ENCODE results near the gene HERPUD1.
"Not testable (repeated sequence)": the region's sequence is repeated elsewhere in the genome, so short reads cannot be mapped to it uniquely, and the experiment has no call there.

The HERPUD1 gene

DNA sequence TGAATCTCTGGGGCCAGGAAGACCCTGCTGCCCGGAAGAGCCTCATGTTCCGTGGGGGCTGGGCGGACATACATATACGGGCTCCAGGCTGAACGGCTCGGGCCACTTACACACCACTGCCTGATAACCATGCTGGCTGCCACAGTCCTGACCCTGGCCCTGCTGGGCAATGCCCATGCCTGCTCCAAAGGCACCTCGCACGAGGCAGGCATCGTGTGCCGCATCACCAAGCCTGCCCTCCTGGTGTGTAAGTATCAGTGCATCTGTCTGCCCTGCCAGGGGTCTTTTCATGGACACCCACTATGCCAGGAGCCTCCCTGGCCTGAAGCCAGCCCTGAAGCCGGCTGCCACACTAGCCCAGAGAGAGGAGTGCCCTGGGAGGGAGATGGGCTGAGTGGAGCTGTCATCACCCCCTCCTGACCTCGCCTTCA lies 29.9 kb downstream of the HERPUD1 start, which contains the start of gene CETP:
Gene CETP, plus strand, starts transcription at position 100 of the 431 bp plus-strand sequence. Its CDS starts 30 bp downstream, at position 130.
- no peak for DNase-seq

DNA sequence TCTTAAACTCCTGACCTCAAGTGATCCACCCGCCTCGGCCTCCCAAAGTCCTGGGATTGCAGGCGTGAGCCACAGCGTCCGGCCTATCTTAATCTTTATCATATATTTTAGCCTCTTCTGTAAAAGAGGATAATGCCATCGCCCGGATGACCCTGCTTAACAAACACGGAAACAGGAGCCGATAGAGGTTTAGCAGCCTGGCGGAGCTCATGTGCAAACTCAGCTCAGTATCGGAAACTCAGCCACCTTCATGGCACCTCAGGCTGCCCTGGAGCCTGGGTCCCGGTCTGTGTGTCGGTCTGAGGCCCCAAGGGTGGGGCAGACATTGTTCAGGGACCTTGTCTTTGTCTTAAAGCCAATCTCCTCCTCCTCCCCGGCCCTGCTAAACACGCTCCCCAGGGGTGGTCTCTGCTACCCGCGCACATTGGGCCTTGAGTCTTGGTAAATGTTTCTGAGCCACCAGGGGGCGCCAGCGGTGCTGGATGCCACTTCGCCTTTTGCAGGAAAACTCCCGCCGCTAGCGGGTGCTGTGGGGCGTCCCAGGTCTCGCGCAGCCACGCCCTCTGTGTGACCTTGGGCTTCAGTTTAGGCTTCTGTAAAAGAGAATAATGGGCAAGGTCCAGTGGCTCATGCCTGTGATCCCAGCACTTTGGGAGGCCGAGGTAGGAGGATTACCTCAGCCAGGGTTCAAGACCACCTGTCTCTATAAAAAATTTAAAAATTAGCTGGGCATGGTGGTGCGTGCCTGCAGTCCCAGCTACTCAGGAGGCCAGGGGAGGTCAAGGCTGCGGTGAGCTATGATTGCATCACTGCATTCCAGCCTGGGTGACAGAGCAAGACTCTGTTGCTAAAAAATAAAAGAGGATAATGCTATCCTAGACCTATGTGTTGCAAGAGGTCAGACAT lies 32.6 kb downstream of the HERPUD1 start:
- peak; percentile 57 for DNase-seq

DNA sequence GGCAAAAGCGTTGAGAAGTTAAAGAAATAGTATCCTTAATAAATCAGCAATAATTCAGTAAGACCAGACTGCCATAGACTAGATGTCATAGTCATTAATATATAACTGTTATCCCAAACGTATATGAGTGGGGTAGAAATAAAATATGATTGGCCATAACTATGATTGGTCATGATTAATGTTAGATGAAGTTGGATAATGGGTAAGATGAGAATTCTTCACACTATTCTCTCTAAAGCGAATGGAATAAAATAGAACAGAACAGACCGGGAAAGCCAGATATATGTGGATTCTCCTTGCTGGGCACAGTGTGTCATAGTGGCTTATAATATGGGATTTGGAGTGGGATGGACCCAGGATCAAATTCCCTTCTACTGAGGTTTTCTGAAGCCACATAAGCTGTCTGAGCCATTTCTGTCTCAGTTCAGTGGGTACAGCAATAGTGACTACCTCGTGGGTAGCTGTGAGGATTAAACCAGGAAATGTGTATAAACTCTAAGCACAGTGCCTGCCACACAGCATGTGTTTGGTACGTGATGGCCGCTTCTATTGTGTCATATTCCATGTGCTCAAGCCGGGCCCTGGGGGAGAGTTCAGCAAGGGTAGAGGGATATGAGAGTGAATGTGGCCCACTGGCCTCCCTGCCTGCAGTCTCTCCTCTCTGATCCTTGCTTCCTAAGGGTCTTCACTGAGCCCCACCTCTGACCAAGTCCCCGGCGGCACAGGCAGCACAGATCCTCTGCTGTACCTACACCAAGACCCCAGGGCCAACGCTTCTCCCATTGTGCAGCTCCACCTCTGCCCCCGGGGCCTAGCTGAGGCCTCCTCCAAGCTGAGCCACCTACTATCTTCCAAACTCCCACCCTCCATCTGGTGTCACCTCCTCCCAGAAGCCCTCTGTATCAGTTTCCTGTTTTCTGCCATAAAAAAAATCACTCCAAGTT lies 33.5 kb downstream of the HERPUD1 start:
- no peak for DNase-seq

DNA sequence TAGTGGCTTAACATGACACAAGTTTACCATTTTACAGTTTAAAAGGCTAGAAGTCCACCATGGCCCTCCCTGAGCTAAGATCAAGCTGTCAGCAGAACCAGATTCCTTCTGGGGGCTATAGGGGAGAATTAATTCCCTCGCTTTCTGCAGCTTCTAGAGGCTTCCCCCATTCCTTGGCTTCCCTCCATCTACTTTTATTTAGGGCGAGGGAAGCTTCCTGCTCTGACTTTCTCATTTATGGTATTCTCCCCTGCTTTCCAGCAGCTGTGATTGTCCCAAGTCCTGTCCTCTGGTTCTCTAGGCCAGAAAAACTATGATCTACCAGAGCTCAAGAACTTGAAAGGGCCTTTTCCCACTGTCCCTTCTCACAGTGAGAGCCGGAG lies 34.1 kb downstream of the HERPUD1 start:
- DNase-seq: no peak

DNA sequence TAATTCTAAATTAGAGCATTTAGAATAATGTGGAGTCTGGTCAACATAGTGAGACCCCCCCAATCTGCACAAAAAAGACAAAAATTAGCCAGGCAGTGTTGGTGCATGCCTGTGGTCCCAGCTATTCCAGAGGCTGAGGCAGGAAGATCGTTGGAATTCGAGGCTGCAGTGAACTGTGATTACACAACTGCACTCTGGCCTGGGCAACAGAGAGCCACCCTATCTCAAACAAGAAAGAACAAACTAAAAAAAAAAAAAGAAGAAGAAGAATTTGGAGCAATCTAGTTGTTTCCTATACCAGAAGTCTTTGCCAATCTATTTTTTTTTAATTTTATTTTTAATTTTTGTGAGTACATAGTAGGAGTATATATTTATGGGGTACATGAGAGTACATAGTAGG lies 35.8 kb downstream of the HERPUD1 start:
- no peak for DNase-seq

DNA sequence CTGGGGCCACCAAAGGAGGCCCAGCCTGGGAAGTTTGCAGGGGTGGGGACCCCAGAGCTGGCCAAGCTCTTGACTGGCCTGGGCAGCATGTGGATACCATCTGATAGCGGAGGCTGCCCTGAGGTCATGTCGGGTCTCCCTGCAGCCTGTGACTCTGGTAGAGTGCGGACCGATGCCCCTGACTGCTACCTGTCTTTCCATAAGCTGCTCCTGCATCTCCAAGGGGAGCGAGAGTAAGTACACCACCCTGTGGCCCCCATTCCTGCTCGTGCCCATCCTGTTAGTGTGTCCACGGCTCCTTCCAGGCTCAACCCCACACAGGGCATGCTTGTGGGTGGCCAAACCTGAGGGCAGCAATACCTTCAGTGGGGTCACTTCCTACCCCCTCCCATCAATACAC lies 37.8 kb downstream of the HERPUD1 start:
- no peak for DNase-seq

DNA sequence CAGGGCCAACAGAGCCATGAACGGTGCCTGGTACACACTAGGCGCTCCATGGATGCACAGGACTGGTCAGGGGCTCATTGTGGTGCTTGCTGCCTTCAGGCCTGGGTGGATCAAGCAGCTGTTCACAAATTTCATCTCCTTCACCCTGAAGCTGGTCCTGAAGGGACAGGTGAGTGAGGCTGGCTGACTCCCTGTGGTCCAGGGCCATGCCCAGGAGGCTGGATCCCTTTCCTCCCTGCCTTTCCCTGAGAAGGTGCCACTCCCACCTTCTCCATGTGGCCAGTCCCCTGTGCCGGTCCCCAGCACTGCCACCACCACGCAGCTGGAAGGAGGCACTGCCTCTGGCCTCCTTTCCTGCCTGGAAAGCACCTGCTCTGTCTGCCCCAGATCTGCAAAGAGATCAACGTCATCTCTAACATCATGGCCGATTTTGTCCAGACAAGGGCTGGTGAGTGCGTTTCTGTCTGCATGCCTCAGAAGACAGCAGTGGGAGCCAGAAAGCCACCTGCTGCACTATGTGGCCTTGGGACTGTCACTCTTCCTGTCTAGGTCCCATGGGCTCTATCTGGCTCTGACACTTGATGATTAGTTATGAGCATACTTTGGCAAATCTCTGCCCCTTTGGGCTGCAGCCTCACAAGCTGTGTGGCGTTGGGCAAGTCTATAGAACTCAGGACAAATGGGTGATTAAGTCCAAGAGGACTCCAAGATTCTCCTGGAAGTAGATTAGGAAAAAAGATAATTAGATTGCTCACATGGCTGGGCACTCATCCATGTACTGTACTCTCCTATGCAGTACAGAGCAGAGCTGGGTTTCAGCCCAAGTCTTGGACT lies 39.2 kb downstream of the HERPUD1 start:
- DNase-seq: no peak

DNA sequence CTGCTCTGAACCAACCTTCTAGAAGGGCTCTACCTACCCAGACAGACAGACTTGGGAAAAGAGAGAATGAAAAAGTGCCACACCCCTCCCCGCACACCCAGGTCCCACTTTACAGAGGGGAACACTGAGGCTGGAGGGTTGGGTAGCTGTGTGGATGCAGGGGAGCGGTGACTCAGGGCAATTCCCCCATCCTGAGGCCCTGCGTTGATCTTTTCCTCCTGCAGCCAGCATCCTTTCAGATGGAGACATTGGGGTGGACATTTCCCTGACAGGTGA lies 39.8 kb downstream of the HERPUD1 start:
- DNase-seq: no peak

DNA sequence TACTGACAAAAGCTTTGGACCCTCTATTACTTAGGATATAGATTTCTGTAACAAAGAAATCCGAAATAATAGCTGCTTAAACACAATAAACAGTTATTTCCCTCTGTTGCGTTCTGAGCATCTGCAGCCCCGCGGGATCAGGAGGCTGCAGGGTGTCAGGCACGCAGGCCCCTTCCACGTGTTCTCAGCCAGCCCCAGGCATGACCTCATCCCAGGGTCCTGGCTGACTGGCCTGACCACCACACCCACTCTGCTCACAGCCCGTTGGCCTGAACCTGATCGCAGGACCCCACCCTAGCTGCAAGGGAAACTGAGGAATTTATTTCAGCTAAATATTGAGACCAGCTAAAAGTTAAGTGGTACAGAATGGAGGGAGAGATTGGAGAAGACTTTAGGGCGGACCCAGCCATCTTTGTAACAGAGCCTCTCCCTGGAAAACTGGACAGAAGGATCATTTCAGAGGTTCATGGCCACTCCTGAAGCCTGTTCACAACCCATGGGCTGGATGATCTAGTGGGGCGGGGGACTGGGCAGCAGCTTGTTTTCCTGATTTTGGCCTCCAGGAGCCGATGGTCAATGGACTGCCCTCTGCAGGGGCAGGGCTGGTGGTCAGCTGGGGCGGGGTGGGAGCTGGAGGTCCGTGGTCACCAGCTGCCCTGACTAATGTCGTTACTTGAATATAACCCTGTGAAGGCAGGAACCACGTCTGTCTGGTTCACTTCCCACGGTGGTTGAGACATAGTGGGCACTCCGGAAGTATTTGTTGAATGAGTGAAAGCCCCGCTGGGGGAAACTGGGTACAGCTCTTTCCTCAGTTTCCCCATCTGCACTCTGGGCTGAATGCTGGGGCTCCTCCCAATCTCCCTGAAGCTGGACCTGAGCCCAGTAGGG lies 40.7 kb downstream of the HERPUD1 start:
- no peak for DNase-seq

DNA sequence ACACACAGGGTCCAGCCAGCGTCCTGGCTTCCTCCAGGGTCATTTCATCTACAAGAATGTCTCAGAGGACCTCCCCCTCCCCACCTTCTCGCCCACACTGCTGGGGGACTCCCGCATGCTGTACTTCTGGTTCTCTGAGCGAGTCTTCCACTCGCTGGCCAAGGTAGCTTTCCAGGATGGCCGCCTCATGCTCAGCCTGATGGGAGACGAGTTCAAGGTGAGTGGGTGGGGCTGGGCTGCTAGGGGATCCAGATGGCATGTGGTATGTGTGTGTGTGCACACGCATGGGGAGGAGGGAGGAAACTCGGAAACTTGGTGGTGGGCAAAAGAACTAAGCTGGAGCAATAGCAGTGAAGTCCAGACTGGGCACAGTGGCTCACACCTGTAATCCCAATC lies 41.4 kb downstream of the HERPUD1 start:
- DNase-seq: no peak

DNA sequence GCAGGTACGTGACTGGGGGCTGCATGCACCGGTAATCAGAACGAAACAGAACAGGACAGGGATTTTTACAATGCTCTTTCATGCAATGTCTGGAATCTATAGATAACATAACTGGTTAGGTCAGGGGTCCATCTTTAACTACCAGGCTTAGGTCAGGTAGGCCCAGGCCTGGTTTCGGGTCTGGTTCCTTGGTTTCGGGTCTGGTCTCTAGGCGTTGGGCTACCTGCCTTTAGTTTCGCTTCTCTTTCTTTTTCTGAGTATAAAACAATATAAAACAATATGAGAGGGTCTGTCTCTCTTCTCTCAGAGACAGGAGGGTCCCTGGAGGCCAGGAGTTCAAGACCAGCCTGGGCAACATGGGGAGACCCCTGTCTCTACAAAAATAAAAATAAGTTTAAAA lies 42.0 kb downstream of the HERPUD1 start:
- not testable (repeated sequence) for DNase-seq

DNA sequence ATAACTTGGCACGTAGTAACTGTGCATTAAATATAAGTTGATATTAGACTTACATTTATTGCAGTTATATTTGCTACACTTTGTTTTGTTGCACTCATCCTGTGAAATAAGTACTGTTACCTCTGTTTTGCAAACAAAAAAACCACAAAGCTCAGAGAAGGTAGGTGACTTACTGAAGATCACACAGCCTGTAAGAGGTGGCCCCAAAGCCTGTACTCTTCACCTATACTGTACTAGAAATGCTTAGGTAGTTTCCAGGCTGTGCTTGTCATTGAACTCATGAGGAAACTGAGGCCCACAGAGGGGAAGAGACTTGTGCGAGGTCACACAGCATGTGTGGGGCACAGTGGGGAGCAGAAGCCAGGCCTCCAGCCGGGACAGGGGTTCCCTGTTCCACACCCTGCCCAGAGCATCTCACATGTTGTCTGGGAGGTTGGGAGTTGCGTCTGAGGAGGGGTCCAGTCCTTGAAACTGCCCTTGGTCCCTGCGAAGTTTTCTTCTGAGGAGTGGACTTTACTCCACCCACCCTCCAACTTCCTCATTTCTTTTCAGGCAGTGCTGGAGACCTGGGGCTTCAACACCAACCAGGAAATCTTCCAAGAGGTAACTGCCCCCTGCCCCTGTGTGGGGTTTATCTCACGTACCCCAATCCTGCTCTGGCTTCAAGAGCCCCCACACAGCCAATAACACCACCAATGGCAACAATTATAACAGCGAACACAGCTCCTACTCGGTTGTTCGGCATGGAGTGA lies 42.8 kb downstream of the HERPUD1 start:
- DNase-seq: no peak

DNA sequence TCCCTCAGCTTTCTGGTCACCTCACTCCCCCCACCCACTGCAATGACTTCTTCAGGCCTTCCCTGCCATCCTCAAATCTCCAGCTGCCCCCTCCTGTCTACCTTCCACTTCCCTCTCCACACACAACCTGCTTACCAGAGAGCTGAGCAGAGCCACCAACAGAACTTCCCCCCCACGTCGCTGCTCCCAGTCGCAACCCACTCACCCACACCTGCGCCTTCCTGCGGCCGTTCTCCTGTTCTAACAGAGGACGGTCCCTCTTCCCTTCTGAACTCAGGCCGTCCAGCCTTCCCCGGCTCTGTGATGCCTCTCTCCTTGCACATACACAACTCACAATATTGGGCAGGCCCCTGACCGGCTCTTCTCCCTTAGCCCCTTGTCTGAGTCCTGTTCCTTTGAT lies 43.8 kb downstream of the HERPUD1 start:
- DNase-seq: no peak

DNA sequence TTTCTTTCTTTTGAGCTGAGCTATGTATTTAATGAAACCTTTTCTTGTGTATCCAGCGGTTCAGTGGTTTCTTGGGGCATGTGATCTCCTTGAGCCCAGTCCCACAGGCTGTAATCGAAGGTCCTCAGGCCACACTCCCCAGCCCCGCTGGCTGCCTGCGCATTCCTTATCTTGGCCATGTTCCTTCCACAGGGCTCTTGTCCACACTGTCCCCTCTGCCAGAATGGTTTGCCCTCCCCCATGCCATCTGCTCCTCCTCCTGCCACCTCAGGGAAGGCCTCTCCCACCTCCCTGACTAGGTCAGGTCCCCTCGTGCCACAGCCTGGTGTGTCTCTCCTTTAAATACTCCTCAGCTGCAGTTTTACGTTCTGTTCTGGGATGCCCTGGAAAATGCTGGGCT lies 45.3 kb downstream of the HERPUD1 start:
- DNase-seq: no peak

DNA sequence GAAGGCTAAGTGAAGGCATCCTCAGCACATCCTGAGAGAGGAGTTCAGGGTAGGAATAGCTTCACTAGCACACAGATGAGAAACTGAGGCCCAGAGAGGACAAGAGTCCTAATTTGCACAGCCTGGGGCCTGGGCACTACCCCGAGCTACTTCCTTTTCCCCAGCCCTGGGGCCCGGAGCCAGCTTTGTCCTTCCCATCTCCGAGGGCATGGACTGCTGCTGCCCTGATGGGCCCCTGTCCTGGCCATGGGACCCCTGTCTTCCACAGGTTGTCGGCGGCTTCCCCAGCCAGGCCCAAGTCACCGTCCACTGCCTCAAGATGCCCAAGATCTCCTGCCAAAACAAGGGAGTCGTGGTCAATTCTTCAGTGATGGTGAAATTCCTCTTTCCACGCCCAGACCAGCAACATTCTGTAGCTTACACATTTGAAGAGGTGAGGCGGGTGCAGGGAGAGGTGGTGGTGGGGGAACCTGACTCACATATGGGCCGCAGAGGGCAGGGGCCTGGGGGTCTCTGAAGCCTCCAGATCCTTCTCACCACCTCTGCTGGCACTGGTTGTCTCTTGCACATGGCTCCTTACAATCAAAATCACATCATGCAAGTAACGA lies 46.0 kb downstream of the HERPUD1 start:
- no peak for DNase-seq

DNA sequence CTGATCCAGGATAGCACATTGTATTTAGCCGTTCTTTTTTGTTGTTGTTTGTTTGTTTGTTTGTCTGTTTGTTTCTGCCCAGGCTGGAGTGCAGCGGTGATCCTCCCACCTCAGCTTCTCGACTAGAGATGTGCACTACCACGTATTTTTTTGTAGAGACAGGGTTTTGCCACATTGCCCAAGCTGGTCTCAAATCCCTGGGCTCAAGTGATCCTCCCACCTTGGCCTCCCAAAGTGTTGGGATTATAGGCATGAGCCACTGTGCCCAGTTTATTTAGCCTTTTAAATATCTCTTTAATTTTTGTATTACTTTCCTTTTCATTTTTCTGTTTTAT lies 48.2 kb downstream of the HERPUD1 start:
- no peak for DNase-seq

DNA sequence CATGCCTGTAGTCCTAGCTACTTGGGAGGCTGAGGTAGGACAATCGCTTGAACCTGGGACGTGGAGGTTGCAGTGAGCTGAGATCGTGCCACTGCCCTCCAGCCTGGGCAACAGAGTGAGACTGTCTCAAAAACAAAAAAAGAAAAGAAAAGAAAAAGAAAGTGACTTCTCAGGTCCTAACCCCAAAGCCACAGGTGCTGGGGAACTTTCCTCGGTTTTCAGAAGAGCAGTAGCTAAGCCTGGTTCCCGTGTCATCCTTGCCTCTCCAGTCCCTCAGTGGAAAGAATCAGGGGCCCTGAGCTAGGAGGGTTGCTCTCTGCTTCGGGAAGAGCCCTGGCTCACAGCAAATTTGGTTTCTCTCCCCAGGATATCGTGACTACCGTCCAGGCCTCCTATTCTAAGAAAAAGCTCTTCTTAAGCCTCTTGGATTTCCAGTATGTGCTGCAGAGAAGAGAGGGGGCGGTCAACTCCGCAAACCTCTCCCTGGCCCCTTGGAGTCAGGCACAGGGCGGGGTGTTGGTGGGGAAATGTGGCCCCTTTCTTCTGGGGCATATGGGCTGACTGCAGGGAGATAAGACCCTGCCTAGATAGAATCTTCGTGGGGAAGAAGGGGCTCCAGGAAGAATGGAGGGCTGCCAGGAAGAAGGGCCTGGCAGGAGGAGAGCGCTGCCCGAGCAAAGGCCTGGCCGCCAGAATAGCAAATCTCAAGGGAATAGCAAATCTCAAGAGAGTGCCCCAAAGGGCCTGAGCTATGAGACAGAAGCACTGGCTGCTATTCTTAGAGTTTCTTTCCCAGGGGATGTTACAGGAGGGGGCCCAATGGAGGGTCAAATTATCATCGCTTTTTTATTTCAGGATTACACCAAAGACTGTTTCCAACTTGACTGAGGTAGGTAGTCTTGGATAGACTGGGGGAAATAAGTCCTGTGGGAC lies 49.1 kb downstream of the HERPUD1 start:
- no peak for DNase-seq

DNA sequence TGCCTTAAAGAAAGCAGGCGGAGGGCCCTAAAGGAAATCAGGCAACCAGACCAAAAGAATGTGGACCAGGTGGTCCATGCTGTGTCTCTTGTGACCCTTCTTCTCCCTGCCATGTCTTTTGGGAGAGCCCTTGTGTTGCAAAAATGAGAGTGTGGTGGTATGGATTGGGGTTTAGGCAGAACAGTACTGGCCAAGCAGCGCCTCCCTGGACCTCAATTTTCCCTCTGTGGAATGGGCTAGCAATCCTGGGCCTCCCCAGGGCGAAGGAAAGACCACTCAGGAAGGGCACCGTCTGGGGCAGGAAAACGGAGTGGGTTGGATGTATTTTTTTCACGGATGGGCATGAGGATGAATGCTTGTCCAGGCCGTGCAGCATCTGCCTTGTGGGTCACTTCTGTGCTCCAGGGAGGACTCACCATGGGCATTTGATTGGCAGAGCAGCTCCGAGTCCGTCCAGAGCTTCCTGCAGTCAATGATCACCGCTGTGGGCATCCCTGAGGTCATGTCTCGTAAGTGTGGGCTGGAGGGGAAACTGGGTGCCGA lies 49.9 kb downstream of the HERPUD1 start:
- no peak for DNase-seq

DNA sequence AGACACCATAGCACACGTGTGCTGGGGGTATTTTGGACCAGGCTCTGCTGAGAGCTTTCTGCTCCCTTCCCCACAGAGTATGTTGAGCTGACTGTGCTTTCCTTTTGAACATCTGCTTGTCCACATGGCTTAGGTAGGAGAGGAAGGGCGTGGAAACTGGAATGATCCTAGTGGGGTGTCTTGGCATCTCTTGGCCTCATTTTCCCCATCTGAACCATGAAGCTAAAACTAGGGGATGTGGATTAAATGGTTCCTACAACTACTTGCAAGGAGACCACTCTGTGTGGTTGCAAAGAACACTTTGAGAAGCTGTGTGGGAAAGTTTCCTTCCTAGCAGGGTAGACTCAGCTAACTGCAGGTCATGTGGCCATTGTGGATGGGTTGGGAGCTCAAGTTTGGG lies 50.8 kb downstream of the HERPUD1 start:
- no peak for DNase-seq

Data from NCI-H146 (cell line).